HT-29 (cell line): ENCODE measurements around the gene BANK1. TPM values are rescaled to one million over a fixed set of nuclear protein-coding genes. Genes with fewer than 3 reads are reported as not detected.

Source experiments
- DNase-seq: peaks from one replicate; pipeline ENCODE4 v3.0.0-alpha.2; 2015; ENCODE audit warnings: low spot score
- total RNA-seq: library from RNA; depleted of rRNA; stranded (reverse); fragments of >200 nt; shearing (Covaris generic); gene quantifications from 2 replicates; pipeline ENCODE4 v1.2.3, GENCODE V29; 2014

Gene BANK1
- total RNA-seq, 1 experiment from 2014 or later: 0.43 TPM

GRCh38 chr4:101818362-101818761 is 27.8 kb downstream of the BANK1 start:
- no peak for DNase-seq

GRCh38 chr4:101823864-101824263 is 33.3 kb downstream of the BANK1 start:
- no peak for DNase-seq

- no peak for DNase-seq
Observed at GRCh38 chr4:101824500-101824899, 34.0 kb downstream of the BANK1 start.

GRCh38 chr4:101825953-101826352 is 35.4 kb downstream of the BANK1 start:
- DNase-seq: no peak

- DNase-seq: no peak
Observed at GRCh38 chr4:101831816-101832215, 41.3 kb downstream of the BANK1 start.

- no peak for DNase-seq
Observed at GRCh38 chr4:101833480-101833879, 43.0 kb downstream of the BANK1 start.

- DNase-seq: peak; percentile 69
Observed at GRCh38 chr4:101835121-101835904, 44.8 kb downstream of the BANK1 start.

GRCh38 chr4:101843054-101843453 is 52.5 kb downstream of the BANK1 start:
- DNase-seq: no peak

GRCh38 chr4:101846550-101846949 is 56.0 kb downstream of the BANK1 start:
- no peak for DNase-seq

- DNase-seq: no peak
Observed at GRCh38 chr4:101850698-101851097, 60.2 kb downstream of the BANK1 start.

GRCh38 chr4:101851672-101852071 is 61.1 kb downstream of the BANK1 start:
- no peak for DNase-seq

- no peak for DNase-seq
Observed at GRCh38 chr4:101853028-101853427, 62.5 kb downstream of the BANK1 start.

- DNase-seq: no peak
Observed at GRCh38 chr4:101853691-101854090, 63.2 kb downstream of the BANK1 start.

GRCh38 chr4:101855239-101855638 is 64.7 kb downstream of the BANK1 start:
- no peak for DNase-seq

GRCh38 chr4:101856149-101856548 is 65.6 kb downstream of the BANK1 start:
- no peak for DNase-seq

GRCh38 chr4:101857176-101857575 is 66.6 kb downstream of the BANK1 start:
- no peak for DNase-seq

GRCh38 chr4:101858641-101859040 is 68.1 kb downstream of the BANK1 start:
- DNase-seq: peak; percentile 55

GRCh38 chr4:101862595-101862994 is 72.1 kb downstream of the BANK1 start:
- DNase-seq: no peak

GRCh38 chr4:101864660-101865059 is 74.1 kb downstream of the BANK1 start:
- DNase-seq: peak; percentile 25

GRCh38 chr4:101865501-101866062 is 75.1 kb downstream of the BANK1 start:
- peak; percentile 52 for DNase-seq

- DNase-seq: no peak
Observed at GRCh38 chr4:101870874-101871273, 80.3 kb downstream of the BANK1 start.

GRCh38 chr4:101871962-101872676 is 81.6 kb downstream of the BANK1 start:
- DNase-seq: no peak

GRCh38 chr4:101885574-101885973 is 95.0 kb downstream of the BANK1 start:
- peak; percentile 49 for DNase-seq
